Measurements from ENCODE around the gene OGDHL.

DNA sequence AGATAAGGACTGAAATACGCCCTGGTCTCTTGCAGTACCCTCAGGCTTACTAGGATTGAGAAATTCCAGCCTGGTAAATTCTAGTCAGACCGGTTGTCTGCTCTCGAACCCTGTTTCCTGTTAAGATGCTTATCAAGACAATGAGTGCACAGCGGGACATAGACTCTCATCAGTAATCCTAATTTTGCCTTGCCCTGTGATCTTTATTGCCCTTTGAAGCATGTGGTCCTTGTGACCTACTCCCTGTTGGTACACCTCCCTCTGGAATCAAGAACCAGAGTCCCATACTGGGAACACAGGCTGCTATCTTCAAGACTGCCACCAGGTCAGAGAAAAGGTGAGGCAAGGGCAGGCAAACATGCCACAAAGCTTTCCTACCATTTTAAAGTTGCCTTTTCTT lies 75.5 kb downstream of the OGDHL start:
- TF ChIP-seq EZH2 (IDR thresholded peaks at IDR 0.05; ENCODE audit: insufficient read depth, poor library complexity, severe bottlenecking) = no peak
- no peak for TF ChIP-seq EZH2phosphoT487 (IDR thresholded peaks at IDR 0.05; ENCODE audit: insufficient read depth, low read depth)
